Measurements from ENCODE around the gene CD1D. TPM values are rescaled to one million over a fixed set of nuclear protein-coding genes. Genes with fewer than 3 reads are reported as not detected.
A peak's percentile ranks its signal among the peaks of the same experiment; 100 is the strongest.

Gene CD1D
- 2.8 TPM for polyA plus RNA-seq (2013, experiment 1 of 2)
- polyA plus RNA-seq (2013, experiment 2 of 2) = 2.0 TPM

DNA sequence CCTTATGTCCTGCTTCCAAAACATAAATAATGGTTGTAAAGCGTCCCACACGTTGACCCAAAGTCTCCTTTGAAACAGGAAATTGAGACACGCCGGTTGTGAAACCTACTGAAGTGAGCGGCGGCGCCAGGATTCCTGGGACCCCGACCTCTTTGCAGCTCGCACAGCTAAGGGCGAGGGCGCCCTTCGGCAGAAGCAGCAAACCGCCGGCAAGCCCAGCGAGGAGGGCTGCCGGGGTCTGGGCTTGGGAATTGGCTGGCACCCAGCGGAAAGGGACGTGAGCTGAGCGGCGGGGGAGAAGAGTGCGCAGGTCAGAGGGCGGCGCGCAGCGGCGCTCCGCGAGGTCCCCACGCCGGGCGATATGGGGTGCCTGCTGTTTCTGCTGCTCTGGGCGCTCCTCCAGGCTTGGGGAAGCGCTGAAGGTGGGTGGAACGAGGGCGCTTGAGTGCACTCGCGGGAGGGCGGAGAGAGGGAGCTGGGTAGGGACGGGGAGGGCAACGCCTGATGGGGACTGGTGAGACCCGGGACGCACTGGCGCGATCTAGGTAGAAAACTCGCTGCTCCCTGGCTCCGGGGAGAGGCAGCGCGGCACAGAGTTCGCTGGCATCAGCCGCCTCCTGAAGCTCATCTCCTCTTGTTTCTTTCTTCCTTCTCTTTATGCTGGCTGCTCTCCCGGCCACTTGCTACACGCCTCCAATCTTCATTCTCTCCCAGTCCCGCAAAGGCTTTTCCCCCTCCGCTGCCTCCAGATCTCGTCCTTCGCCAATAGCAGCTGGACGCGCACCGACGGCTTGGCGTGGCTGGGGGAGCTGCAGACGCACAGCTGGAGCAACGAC, at the start of gene CD1D:
CD1D (plus strand) TSS at position 155 of the 836 bp plus-strand sequence; CDS start at position 362, 207 bp downstream.
- no peak within 1 kb of the TSS for H3K27ac ChIP-seq (ENCODE audit: low read depth, low read length)
- WGBS = under 1% methylated on average over 63 of the region's 63 CpGs
- H3K4me1 ChIP-seq (ENCODE audit: insufficient read depth, low read length) = peaks cover 13% of the 10 kb centered on the region
- H3K36me3 ChIP-seq (ENCODE audit: insufficient read depth, low read length) = no peaks in the 10 kb centered on the region
- peak within 1 kb of the TSS; percentile 68 for H3K4me3 ChIP-seq (ENCODE audit: low read length)
- peaks cover 97% of the 10 kb centered on the region for H3K27me3 ChIP-seq (ENCODE audit: insufficient read depth, low read length)
- H3K9ac ChIP-seq (ENCODE audit: low read depth, low read length) = peak within 1 kb of the TSS; percentile 57
- H3K9me3 ChIP-seq (ENCODE audit: insufficient read depth, low read depth, low read length) = no peaks in the 10 kb centered on the region

DNA sequence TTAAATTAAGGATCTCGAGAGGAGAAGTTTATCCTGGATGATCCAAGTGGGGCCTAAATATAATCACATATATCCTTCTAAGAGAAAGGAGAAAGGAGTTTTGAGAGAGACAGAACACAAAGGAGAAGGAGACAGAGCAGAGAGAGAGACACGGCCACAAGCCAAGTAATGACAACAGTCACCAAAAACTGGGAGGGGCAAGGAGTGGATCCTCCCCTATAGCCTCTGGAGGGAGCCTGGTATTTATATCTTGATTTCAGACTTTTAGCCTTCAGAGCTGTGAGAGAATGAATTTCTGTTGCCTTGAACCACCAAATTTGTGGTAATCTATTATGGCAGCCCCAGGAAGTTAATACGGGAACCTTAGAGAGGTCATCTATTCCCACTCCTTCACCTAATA, 49.5 kb upstream of the CD1D start:
- Histone ChIP-seq H3K9me3 (ENCODE audit: insufficient read depth, low read depth, low read length) (no peaks in the 10 kb centered on the region), H3K27me3 (ENCODE audit: insufficient read depth, low read length) (no peaks in the 10 kb centered on the region), H3K4me1 (ENCODE audit: insufficient read depth, low read length) (no peaks in the 10 kb centered on the region), H3K27ac (ENCODE audit: low read depth, low read length) (no peak overlapping the region), H3K9ac (ENCODE audit: low read depth, low read length) (no peak overlapping the region), H3K36me3 (ENCODE audit: insufficient read depth, low read length) (no peaks in the 10 kb centered on the region), H3K4me3 (ENCODE audit: low read length) (no peak overlapping the region)
- 94% methylated on average over 2 of the region's 3 CpGs for WGBS

- Histone ChIP-seq H3K36me3 (ENCODE audit: insufficient read depth, low read length) (no peaks in the 10 kb centered on the region), H3K9me3 (ENCODE audit: insufficient read depth, low read depth, low read length) (no peaks in the 10 kb centered on the region), H3K9ac (ENCODE audit: low read depth, low read length) (no peak overlapping the region), H3K4me1 (ENCODE audit: insufficient read depth, low read length) (no peaks in the 10 kb centered on the region), H3K27me3 (ENCODE audit: insufficient read depth, low read length) (no peaks in the 10 kb centered on the region), H3K27ac (ENCODE audit: low read depth, low read length) (no peak overlapping the region), H3K4me3 (ENCODE audit: low read length) (no peak overlapping the region)
- WGBS = 93% methylated on average over 3 of the region's 3 CpGs
Measured at GRCh38 chr1:158140764-158141192, 39.9 kb upstream of the CD1D start.

DNA sequence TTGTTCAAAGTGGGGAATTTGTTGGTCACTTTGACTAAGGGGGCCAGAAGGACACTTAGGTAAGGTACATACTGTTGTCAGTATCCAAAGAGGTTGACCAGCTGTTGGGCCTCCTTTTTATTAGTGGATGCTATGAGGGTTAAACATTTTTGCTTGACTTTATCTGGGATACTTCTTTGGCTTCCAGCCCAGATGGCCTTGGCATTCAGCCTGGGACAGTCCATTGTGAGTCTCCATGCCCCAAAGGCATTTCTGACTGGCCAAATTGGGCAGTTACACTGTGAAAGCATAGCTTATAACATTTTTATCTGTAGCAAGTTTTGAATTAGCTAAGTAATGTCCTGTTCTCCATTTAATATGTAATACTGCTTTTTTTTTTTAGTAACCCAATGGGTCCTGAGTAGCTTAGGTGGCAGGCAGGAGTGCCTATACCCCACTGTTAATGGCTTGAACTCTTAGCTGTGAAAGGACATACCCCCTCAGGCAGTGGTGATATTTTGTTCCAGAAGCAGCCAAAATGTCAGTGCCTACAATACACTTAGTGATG, 35.4 kb upstream of the CD1D start:
- no peaks in the 10 kb centered on the region for H3K36me3 ChIP-seq (ENCODE audit: insufficient read depth, low read length)
- no peak overlapping the region for H3K27ac ChIP-seq (ENCODE audit: low read depth, low read length)
- no peak overlapping the region for H3K4me3 ChIP-seq (ENCODE audit: low read length)
- H3K9me3 ChIP-seq (ENCODE audit: insufficient read depth, low read depth, low read length) = no peaks in the 10 kb centered on the region
- H3K27me3 ChIP-seq (ENCODE audit: insufficient read depth, low read length) = no peaks in the 10 kb centered on the region
- H3K9ac ChIP-seq (ENCODE audit: low read depth, low read length) = no peak overlapping the region
- 0 out of 2 replicates have a peak, but pooled peaks cover 4% of the 10 kb centered on the region for H3K4me1 ChIP-seq (ENCODE audit: insufficient read depth, low read length)

GRCh38 chr1:158146165-158146564, 34.5 kb upstream of the CD1D start:
- H3K4me3 ChIP-seq (ENCODE audit: low read length) = no peak overlapping the region
- 87% methylated on average over 6 of the region's 6 CpGs for WGBS
- H3K9ac ChIP-seq (ENCODE audit: low read depth, low read length) = no peak overlapping the region
- H3K27ac ChIP-seq (ENCODE audit: low read depth, low read length) = no peak overlapping the region
- no peaks in the 10 kb centered on the region for H3K9me3 ChIP-seq (ENCODE audit: insufficient read depth, low read depth, low read length)
- 0 out of 2 replicates have a peak, but pooled peaks cover 4% of the 10 kb centered on the region for H3K4me1 ChIP-seq (ENCODE audit: insufficient read depth, low read length)
- no peaks in the 10 kb centered on the region for H3K36me3 ChIP-seq (ENCODE audit: insufficient read depth, low read length)
- 0 out of 2 replicates have a peak, but pooled peaks cover 2% of the 10 kb centered on the region for H3K27me3 ChIP-seq (ENCODE audit: insufficient read depth, low read length)

DNA sequence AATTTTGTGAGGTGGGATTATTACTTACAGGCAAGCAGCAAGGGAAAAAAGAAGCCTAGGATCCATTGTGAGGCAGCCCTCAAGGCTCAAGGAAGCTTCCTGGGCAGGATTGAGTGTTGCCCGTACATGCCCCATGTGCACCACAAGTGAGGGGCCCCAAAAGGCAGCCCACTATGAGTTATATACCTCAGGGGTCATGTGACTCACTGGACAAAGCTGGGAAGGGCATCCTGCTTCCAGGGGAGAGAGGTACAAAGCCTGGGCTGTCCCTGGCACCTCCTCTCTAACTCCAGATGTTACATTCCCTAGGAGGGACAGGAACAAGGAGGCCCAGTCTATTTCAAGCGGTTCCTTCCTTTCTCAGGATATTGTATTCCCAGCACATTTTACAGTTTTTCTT, 34.0 kb upstream of the CD1D start:
- Histone ChIP-seq H3K9me3 (ENCODE audit: insufficient read depth, low read depth, low read length) (no peaks in the 10 kb centered on the region), H3K27me3 (ENCODE audit: insufficient read depth, low read length) (0 out of 2 replicates have a peak, but pooled peaks cover 2% of the 10 kb centered on the region), H3K27ac (ENCODE audit: low read depth, low read length) (no peak overlapping the region), H3K9ac (ENCODE audit: low read depth, low read length) (no peak overlapping the region), H3K36me3 (ENCODE audit: insufficient read depth, low read length) (no peaks in the 10 kb centered on the region), H3K4me1 (ENCODE audit: insufficient read depth, low read length) (0 out of 2 replicates have a peak, but pooled peaks cover 4% of the 10 kb centered on the region), H3K4me3 (ENCODE audit: low read length) (no peak overlapping the region)
- 97% methylated on average over 2 of the region's 2 CpGs for WGBS

DNA sequence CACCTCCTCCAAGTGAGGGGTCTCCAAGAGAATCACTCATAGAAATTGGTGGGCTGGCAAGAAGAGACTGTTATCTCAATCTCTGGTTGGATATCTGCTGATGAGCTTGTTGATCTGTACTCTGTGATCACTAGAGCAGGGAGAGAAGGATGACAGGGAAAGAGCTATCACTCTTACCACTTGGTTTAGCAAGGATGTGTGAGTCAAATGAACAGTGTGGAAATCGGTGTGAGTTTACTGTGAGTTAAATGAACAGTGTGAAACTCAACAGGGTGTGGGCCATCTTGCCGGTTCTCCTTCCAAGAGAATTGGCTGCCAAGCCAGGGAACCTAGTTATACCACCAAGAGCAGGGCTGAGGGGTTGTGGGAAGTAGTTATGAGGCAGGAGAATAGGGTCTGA, 33.3 kb upstream of the CD1D start:
- 87% methylated on average over 2 of the region's 2 CpGs for WGBS
- H3K9me3 ChIP-seq (ENCODE audit: insufficient read depth, low read depth, low read length) = no peaks in the 10 kb centered on the region
- H3K4me3 ChIP-seq (ENCODE audit: low read length) = no peak overlapping the region
- H3K4me1 ChIP-seq (ENCODE audit: insufficient read depth, low read length) = 0 out of 2 replicates have a peak, but pooled peaks cover 4% of the 10 kb centered on the region
- 0 out of 2 replicates have a peak, but pooled peaks cover 2% of the 10 kb centered on the region for H3K27me3 ChIP-seq (ENCODE audit: insufficient read depth, low read length)
- no peak overlapping the region for H3K27ac ChIP-seq (ENCODE audit: low read depth, low read length)
- H3K9ac ChIP-seq (ENCODE audit: low read depth, low read length) = no peak overlapping the region
- no peaks in the 10 kb centered on the region for H3K36me3 ChIP-seq (ENCODE audit: insufficient read depth, low read length)

GRCh38 chr1:158147869-158148268, 32.8 kb upstream of the CD1D start:
- no peak overlapping the region for H3K27ac ChIP-seq (ENCODE audit: low read depth, low read length)
- 0 out of 2 replicates have a peak, but pooled peaks cover 4% of the 10 kb centered on the region for H3K4me1 ChIP-seq (ENCODE audit: insufficient read depth, low read length)
- no peaks in the 10 kb centered on the region for H3K9me3 ChIP-seq (ENCODE audit: insufficient read depth, low read depth, low read length)
- no peak overlapping the region for H3K4me3 ChIP-seq (ENCODE audit: low read length)
- no peak overlapping the region for H3K9ac ChIP-seq (ENCODE audit: low read depth, low read length)
- 94% methylated on average over 3 of the region's 3 CpGs for WGBS
- 0 out of 2 replicates have a peak, but pooled peaks cover 2% of the 10 kb centered on the region for H3K27me3 ChIP-seq (ENCODE audit: insufficient read depth, low read length)
- no peaks in the 10 kb centered on the region for H3K36me3 ChIP-seq (ENCODE audit: insufficient read depth, low read length)

DNA sequence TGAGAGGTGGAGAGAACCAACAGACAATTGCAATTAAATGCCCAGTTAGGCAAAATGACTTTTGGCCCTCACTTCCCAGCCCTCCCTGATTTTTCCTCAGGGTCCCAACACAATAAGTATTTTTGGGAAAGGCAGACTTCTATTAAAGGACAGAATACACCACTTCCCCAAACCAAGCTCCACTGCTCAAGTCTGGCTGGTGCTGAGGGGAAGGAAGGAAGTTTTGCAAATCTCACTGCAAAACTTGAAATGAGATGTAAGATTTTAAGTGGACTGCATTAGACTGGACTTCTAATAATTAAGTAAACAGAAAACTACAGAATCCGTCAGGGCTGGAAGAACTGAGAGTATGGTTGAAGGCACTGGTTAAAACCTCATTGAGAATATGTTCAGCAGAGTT, 32.2 kb upstream of the CD1D start:
- no peak overlapping the region for H3K9ac ChIP-seq (ENCODE audit: low read depth, low read length)

DNA sequence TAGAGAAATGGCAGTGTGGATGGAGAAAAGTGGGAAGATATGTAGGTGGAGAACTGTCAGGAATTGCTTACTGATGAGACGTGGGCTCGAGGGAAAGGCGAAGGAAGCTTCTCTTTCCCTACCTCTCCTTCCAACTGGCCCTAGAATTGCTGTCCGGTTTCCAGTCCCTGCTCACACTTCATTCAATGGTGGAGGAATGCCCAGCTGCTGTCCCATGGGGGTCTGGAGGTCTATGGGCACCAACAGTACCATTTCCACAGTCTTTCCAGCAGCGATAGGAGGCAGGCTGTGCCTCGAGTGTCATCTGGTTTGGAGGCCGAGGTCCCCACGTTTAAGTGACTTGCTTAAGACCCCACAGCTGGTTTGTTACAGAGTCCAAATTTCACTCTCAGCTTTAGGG, 31.5 kb upstream of the CD1D start:
- Histone ChIP-seq H3K4me3 (ENCODE audit: low read length) (peak overlapping the region; percentile 50), H3K9ac (ENCODE audit: low read depth, low read length) (no peak overlapping the region), H3K27me3 (ENCODE audit: insufficient read depth, low read length) (0 out of 2 replicates have a peak, but pooled peaks cover 2% of the 10 kb centered on the region), H3K27ac (ENCODE audit: low read depth, low read length) (no peak overlapping the region), H3K36me3 (ENCODE audit: insufficient read depth, low read length) (no peaks in the 10 kb centered on the region), H3K4me1 (ENCODE audit: insufficient read depth, low read length) (0 out of 2 replicates have a peak, but pooled peaks cover 4% of the 10 kb centered on the region), H3K9me3 (ENCODE audit: insufficient read depth, low read depth, low read length) (no peaks in the 10 kb centered on the region)
- WGBS = 76% methylated on average over 8 of the region's 8 CpGs

More for the DNA sequence above, 32.2 kb upstream of the CD1D start:
- 0 out of 2 replicates have a peak, but pooled peaks cover 4% of the 10 kb centered on the region for H3K4me1 ChIP-seq (ENCODE audit: insufficient read depth, low read length)
- H3K27me3 ChIP-seq (ENCODE audit: insufficient read depth, low read length) = 0 out of 2 replicates have a peak, but pooled peaks cover 2% of the 10 kb centered on the region
- no peak overlapping the region for H3K27ac ChIP-seq (ENCODE audit: low read depth, low read length)
- H3K36me3 ChIP-seq (ENCODE audit: insufficient read depth, low read length) = no peaks in the 10 kb centered on the region
- no peak overlapping the region for H3K4me3 ChIP-seq (ENCODE audit: low read length)
- no peaks in the 10 kb centered on the region for H3K9me3 ChIP-seq (ENCODE audit: insufficient read depth, low read depth, low read length)
- 100% methylated on average over 1 of the region's 1 CpG for WGBS
